Fibroblast of villous mesenchyme (primary cell): ENCODE measurements around the gene SRD5A3. TPM values are rescaled to one million over a fixed set of nuclear protein-coding genes. Genes with fewer than 3 reads are reported as not detected.
"Not testable (repeated sequence)": the region's sequence is repeated elsewhere in the genome, so short reads cannot be mapped to it uniquely, and the experiment has no call there.

Experiments
- DNase-seq: peaks from one replicate; pipeline ENCODE4 v3.0.0-alpha.2; 2010; ENCODE audit warnings: low read depth
- H3K4me3 ChIP-seq: 2 replicates; pipeline ENCODE4 v1.5.1; 2011; ENCODE audit warnings: low read depth, mild to moderate bottlenecking, low read length
- CTCF ChIP-seq: IDR thresholded peaks from 2 replicates; pipeline ENCODE4 v1.5.1; 2012; ENCODE audit warnings: low read depth, mild to moderate bottlenecking, low read length; ENCODE audit not compliant: insufficient read depth
- total RNA-seq: library from RNA; depleted of rRNA; stranded (reverse); fragments of >200 nt; gene quantifications from 2 replicates; pipeline ENCODE4 v1.2.3, GENCODE V29; 2012

Gene SRD5A3
- total RNA-seq, 1 donor: 8.6 TPM

- DNase-seq: no peak
- H3K4me3 ChIP-seq: no peak overlapping the region
- TF ChIP-seq CTCF: no peak
Observed at GRCh38 chr4:55354648-55355047, 8.6 kb downstream of the SRD5A3 start.

- no peak for TF ChIP-seq CTCF
- H3K4me3 ChIP-seq: no peak overlapping the region
- DNase-seq: no peak
Observed at GRCh38 chr4:55355555-55355954, 9.5 kb downstream of the SRD5A3 start.

GRCh38 chr4:55356991-55357461, 11.0 kb downstream of the SRD5A3 start:
- no peak for TF ChIP-seq CTCF
- DNase-seq: peak; percentile 78
- H3K4me3 ChIP-seq: no peak overlapping the region

GRCh38 chr4:55358246-55358645, 12.2 kb downstream of the SRD5A3 start:
- no peak overlapping the region for H3K4me3 ChIP-seq
- no peak for TF ChIP-seq CTCF

GRCh38 chr4:55358668-55359067, 12.6 kb downstream of the SRD5A3 start:
- DNase-seq: peak; percentile 93
- H3K4me3 ChIP-seq: no peak overlapping the region
- TF ChIP-seq CTCF: no peak

More at GRCh38 chr4:55358246-55358645, 12.2 kb downstream of the SRD5A3 start:
- no peak for DNase-seq

GRCh38 chr4:55359397-55359916, 13.4 kb downstream of the SRD5A3 start:
- H3K4me3 ChIP-seq: no peak overlapping the region
- peak; percentile 76 for DNase-seq
- TF ChIP-seq CTCF: no peak

- DNase-seq, H3K4me3 ChIP-seq: not testable (repeated sequence)
Observed at GRCh38 chr4:55362938-55363337, 16.9 kb downstream of the SRD5A3 start.
